IPS DF 6.9 (cell line): ENCODE results near the gene SPAG16.

Experiments
- DNase-seq: peaks from one replicate; pipeline ENCODE4 v3.0.0-alpha.2; 2013; ENCODE audit warnings: low read depth, low spot score
- H3K27ac ChIP-seq: one replicate; pipeline ENCODE4 v1.5.1; 2013; ENCODE audit warnings: low read length, control low read depth
- H3K27me3 ChIP-seq: 2 replicates; pipeline ENCODE4 v1.6.1; 2013; ENCODE audit warnings: mild to moderate bottlenecking, low read length; ENCODE audit not compliant: control insufficient read depth, insufficient read depth
- H3K36me3 ChIP-seq: 2 replicates; pipeline ENCODE4 v1.6.1; 2013; ENCODE audit warnings: low read length; ENCODE audit not compliant: control insufficient read depth, insufficient read depth
- H3K4me1 ChIP-seq: 2 replicates; pipeline ENCODE4 v1.6.1; 2013; ENCODE audit warnings: low read length; ENCODE audit not compliant: control insufficient read depth, insufficient read depth
- H3K4me3 ChIP-seq: 2 replicates; pipeline ENCODE4 v1.5.1; 2013; ENCODE audit warnings: mild to moderate bottlenecking, low read length
- H3K9me3 ChIP-seq: 2 replicates; pipeline ENCODE4 v1.6.1; 2013; ENCODE audit warnings: low read length, inconsistent platforms; ENCODE audit not compliant: control insufficient read depth, insufficient read depth
- WGBS: extraction: QIAGEN DNeasy Blood & Tissue Kit; methylation state at CpG from one replicate; pipeline ENCODE4 v1.1.7; 2013; ENCODE audit warnings: mixed read lengths, missing lambda C conversion rate; ENCODE audit not compliant: insufficient read length, insufficient coverage; 5-methylcytosine and 5-hydroxymethylcytosine counted together

The SPAG16 gene

DNA sequence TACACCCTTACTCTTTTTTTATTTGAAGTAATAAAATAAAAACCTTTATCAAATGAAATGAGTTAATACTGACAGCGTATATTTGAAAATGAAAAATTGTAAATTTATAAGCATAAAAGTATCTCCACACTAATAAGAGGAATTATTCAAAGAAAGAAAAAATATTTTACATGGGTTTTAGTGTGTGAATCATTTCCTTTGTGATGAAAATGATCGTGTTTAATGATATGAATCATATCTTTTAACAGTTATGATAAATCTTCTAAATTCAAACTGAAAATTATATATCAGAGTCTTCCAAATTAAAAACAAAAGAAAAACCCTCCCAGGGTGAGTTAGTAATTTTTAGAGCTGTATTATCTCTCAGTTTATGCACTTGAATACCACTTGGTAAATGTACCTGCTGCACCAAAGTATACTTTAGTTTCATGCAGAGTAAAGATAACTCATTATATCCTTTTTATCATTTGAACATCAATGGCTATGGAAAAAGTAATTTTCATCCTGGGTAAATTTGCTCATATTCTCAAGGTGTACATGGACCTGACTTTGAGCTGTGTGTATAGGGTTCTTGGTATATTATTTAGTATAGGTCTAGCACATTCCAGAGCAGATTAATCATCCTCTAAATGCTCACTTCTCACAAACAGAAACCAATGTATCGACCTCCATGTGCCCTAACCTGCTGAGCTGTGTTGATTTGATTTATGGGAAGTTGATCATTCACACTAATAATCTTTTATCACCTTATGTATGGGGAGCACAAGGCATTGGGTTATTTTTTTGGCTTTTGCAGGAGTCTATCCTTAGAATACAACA is 1027.9 kb downstream of the SPAG16 start:
- WGBS: no CpG with 5 or more reads among the region's 3 CpGs

GRCh38 chr2:214315324-214315723 is 1031.1 kb downstream of the SPAG16 start:
- DNase-seq: no peak
- no CpG with 5 or more reads among the region's 3 CpGs for whole genome bisulfite sequencing
- Histone ChIP-seq H3K4me1 (no peaks in the 10 kb centered on the region), H3K4me3 (no peak overlapping the region), H3K27ac (no peak overlapping the region), H3K27me3 (no peaks in the 10 kb centered on the region; the same call in 1 of the 2 replicates), H3K36me3 (no peaks in the 10 kb centered on the region), H3K9me3 (no peaks in the 10 kb centered on the region)

More for the DNA sequence above, 1027.9 kb downstream of the SPAG16 start:
- Histone ChIP-seq H3K36me3 (no peaks in the 10 kb centered on the region), H3K4me1 (no peaks in the 10 kb centered on the region), H3K4me3 (no peak overlapping the region), H3K9me3 (no peaks in the 10 kb centered on the region), H3K27ac (no peak overlapping the region), H3K27me3 (no peaks in the 10 kb centered on the region)
- no peak for DNase-seq

- H3K4me1 ChIP-seq: no peaks in the 10 kb centered on the region
- no peak overlapping the region for H3K27ac ChIP-seq
- no peaks in the 10 kb centered on the region for H3K9me3 ChIP-seq
- DNase-seq: no peak
- H3K4me3 ChIP-seq: no peak overlapping the region
- H3K27me3 ChIP-seq: no peaks in the 10 kb centered on the region; the same call in 1 of the 2 replicates
- no peaks in the 10 kb centered on the region for H3K36me3 ChIP-seq
These were observed 1035.9 kb downstream of the SPAG16 start for GRCh38 chr2:214320211-214320610.

DNA sequence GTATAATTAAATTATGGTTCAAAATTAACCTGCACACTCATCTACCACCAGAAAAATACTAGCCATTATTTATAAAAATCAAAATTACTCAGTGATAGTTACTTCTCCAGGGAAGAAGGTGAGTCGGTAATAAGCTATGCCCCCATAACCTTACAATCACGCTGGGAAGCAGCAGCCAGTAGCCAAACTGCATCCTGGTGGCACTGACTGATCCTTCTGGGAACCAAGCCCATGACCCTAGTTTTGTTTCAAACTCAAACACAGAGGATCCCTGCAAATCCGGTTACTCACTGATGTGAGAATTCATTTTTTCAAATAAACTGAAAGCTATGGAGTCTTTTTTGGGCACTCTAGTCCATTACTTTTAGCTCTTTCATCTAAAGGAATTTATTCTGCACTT is 1038.4 kb downstream of the SPAG16 start:
- H3K36me3 ChIP-seq: no peaks in the 10 kb centered on the region
- H3K4me3 ChIP-seq: no peak overlapping the region
- H3K27me3 ChIP-seq: no peaks in the 10 kb centered on the region; the same call in 1 of the 2 replicates
- H3K9me3 ChIP-seq: no peaks in the 10 kb centered on the region
- no peaks in the 10 kb centered on the region for H3K4me1 ChIP-seq
- DNase-seq: no peak
- no peak overlapping the region for H3K27ac ChIP-seq
- no CpG with 5 or more reads among the region's 3 CpGs for WGBS

- Histone ChIP-seq H3K27ac (no peak overlapping the region), H3K9me3 (no peaks in the 10 kb centered on the region), H3K36me3 (no peaks in the 10 kb centered on the region), H3K4me3 (no peak overlapping the region), H3K27me3 (no peaks in the 10 kb centered on the region), H3K4me1 (no peaks in the 10 kb centered on the region)
- DNase-seq: no peak
- WGBS: no CpG with 5 or more reads among the region's 1 CpG
These were observed 1041.1 kb downstream of the SPAG16 start for GRCh38 chr2:214325404-214325803.

DNA sequence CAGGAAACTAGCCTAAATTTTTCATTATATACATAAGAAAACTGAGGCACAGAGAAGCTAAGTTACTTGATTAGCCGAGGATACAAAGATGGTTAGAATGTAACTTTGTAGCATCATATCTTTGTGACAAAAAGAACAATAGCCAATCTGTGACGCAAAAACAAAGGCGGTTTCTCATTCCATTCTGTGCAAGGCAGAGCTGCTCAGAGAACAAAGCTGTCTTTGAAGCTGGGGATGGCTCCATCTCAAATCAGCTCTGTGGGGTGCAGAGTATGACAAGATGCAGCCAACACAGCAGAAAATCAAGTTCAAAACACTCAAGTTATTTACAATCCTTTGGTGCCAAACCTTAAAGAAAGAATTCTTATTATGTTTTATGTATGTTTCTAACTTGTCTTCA is 1044.7 kb downstream of the SPAG16 start:
- Histone ChIP-seq H3K36me3 (no peaks in the 10 kb centered on the region), H3K27ac (no peak overlapping the region), H3K9me3 (no peaks in the 10 kb centered on the region), H3K4me3 (no peak overlapping the region), H3K4me1 (no peaks in the 10 kb centered on the region), H3K27me3 (no peaks in the 10 kb centered on the region)
- DNase-seq: no peak
- no CpG with 5 or more reads among the region's 3 CpGs for WGBS

GRCh38 chr2:214341646-214342045 is 1057.4 kb downstream of the SPAG16 start:
- DNase-seq: no peak
- no peaks in the 10 kb centered on the region for H3K27me3 ChIP-seq
- no peak overlapping the region for H3K4me3 ChIP-seq
- no peaks in the 10 kb centered on the region for H3K4me1 ChIP-seq
- no peaks in the 10 kb centered on the region for H3K36me3 ChIP-seq
- no peaks in the 10 kb centered on the region for H3K9me3 ChIP-seq
- no peak overlapping the region for H3K27ac ChIP-seq
- no CpG with 5 or more reads among the region's 2 CpGs for WGBS

DNA sequence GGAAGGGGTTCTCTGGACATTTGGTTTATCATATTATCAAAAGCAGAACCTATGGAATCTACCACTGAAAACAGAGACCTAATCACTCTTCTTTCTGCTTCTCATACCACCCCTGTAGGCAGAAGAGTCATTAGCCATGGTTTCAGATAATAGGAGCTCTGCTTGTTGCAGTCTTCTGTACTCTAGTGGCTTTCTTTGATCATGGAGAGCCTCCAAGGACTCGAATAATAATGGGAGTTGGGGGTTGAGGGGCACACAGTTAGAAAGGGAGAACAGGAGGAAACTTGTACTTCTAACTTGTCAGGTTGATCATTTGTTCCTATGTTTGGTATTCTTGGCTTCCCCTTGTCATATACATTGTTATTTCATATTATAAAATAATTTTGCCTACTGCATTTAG is 1074.2 kb downstream of the SPAG16 start:
- H3K9me3 ChIP-seq: no peaks in the 10 kb centered on the region
- no peaks in the 10 kb centered on the region for H3K36me3 ChIP-seq
- no peak overlapping the region for H3K27ac ChIP-seq
- H3K27me3 ChIP-seq: no peaks in the 10 kb centered on the region
- H3K4me3 ChIP-seq: no peak overlapping the region
- no peak for DNase-seq
- no peaks in the 10 kb centered on the region for H3K4me1 ChIP-seq
- no CpG with 5 or more reads among the region's 1 CpG for WGBS

DNA sequence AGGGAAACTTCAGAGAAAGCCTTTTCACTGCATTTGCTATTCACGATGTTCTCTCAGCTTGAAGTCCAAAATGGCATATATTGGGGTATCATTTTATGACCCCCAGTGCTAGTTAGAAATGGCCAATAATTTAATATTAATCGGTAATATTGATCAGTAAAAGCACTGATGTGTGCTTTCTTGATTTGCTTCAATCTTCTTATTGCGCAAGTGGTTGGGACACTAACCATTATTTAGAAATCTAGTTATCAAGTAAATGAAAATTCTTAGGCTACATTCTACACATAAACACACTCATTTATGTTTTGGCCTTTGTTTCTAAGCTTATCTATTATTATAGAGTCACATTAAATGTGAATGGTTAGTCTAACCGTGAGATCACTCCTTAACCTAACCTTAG is 1076.9 kb downstream of the SPAG16 start:
- no peak overlapping the region for H3K4me3 ChIP-seq
- H3K36me3 ChIP-seq: no peaks in the 10 kb centered on the region
- no peak for DNase-seq
- H3K27me3 ChIP-seq: no peaks in the 10 kb centered on the region
- H3K27ac ChIP-seq: no peak overlapping the region
- H3K4me1 ChIP-seq: no peaks in the 10 kb centered on the region
- H3K9me3 ChIP-seq: no peaks in the 10 kb centered on the region
- WGBS: no CpG with 5 or more reads among the region's 4 CpGs

GRCh38 chr2:214365549-214365948 is 1081.3 kb downstream of the SPAG16 start:
- WGBS: no CpG with 5 or more reads among the region's 1 CpG
- no peak overlapping the region for H3K4me3 ChIP-seq
- H3K27ac ChIP-seq: no peak overlapping the region
- no peak for DNase-seq
- no peaks in the 10 kb centered on the region for H3K9me3 ChIP-seq
- H3K27me3 ChIP-seq: no peaks in the 10 kb centered on the region
- no peaks in the 10 kb centered on the region for H3K36me3 ChIP-seq
- no peaks in the 10 kb centered on the region for H3K4me1 ChIP-seq

- no peak for DNase-seq
- H3K9me3 ChIP-seq: no peaks in the 10 kb centered on the region
- H3K4me1 ChIP-seq: no peaks in the 10 kb centered on the region
- WGBS: no CpG with 5 or more reads among the region's 3 CpGs
- H3K27me3 ChIP-seq: no peaks in the 10 kb centered on the region
- no peaks in the 10 kb centered on the region for H3K36me3 ChIP-seq
- H3K4me3 ChIP-seq: no peak overlapping the region
- H3K27ac ChIP-seq: no peak overlapping the region
These were observed 1082.9 kb downstream of the SPAG16 start for GRCh38 chr2:214367171-214367570.
